Left lobe of liver (tissue), 2 donors: ENCODE measurements around the gene MFN2. TPM values are rescaled to one million over a fixed set of nuclear protein-coding genes. Genes with fewer than 3 reads are reported as not detected.
A peak's percentile ranks its signal among the peaks of the same experiment; 100 is the strongest.
"Not testable (repeated sequence)": the region's sequence is repeated elsewhere in the genome, so short reads cannot be mapped to it uniquely, and the experiment has no call there.

Experiments used
- ATAC-seq: fragments of 200-7000 bp; cut with Tn5 transposase; one replicate; pipeline ENCODE4 v1.9.1; 2020; ENCODE audit warnings: mild to moderate bottlenecking, moderate library complexity
- DNase-seq: peaks from one replicate; pipeline ENCODE4 v3.0.0-alpha.2; 2020; ENCODE audit warnings: low spot score
- total RNA-seq: library from RNA; stranded (reverse); gene quantifications from one replicate; pipeline ENCODE4 v1.2.1, GENCODE V29; 2021
- donor health status: DM: no; HTN: no; CAD: no; lungs with moderate emphysema.
- donor health status: DM: no; HTN: yes; CAD: no.

MFN2 gene
- total RNA-seq, 1 donor from 2014 or later: 45.0 TPM

DNA sequence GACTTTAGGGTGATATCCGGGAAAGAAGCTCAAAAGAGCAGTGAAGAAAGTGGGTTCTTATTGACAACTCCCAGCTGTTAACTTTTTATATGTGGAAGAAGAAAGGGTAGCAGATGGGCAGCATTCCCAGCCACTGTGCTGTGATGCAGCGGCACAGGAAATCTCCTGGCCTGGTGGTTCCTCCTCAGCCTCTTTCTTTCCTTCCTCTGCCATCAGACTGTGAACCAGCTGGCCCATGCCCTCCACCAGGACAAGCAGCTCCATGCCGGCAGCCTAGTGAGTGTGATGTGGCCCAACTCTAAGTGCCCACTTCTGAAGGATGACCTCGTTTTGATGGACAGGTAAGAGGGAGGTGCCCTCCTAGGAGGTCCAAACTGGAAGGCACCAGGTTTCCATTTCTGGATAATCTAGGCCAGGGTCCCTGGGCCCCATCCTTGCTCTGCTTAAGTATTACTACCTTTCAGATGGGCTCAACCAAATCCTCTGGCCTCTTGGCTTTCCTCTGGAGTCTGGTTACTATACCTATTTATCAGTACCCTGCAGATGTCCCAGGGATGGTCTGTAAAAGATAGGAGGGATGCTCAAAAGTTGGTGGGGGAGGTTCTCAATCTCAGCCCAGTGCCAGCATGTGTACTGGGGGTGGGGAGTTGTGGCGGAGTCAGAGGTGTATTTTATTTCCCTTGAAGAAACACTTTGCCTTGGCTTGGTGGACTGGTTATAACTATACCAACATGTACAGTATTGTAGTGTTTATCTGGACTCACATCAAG lies 17.0 kb downstream of the MFN2 start:
- ATAC-seq (no peak), DNase-seq (no peak)

DNA sequence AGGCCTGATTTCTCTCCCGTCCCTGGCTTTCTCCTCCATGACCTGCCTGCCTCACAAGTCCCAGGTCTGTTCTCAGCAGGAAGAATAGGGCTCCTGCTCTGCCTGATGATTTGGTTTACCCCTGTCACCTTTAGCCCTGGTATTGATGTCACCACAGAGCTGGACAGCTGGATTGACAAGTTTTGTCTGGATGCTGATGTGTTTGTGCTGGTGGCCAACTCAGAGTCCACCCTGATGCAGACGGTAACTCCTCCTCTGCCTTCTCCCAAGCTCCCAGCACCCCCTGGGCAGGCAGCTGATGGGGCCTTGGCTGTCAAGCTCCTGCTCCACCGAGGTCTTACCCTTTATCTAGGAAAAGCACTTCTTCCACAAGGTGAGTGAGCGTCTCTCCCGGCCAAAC lies 18.4 kb downstream of the MFN2 start:
- ATAC-seq (no peak), DNase-seq (no peak)

DNA sequence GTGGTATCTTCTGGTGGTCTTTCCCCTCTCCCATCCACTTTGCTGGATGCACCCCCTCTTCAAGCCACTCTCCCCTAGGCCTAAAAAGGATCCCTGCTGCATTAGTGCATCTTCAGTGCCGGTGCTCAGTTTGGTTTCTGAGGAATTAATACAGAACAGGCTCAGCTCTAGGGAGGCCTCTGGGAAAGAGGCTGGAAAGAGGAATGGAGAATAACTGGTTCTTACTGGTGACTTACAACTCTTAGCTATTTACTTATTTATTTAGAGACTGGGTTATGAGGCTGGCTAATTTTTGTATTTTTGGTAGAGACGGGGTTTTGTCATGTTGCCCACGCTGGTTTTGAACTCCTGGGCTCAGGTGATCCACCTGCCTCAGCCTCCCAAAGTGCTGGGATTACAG lies 19.0 kb downstream of the MFN2 start:
- ATAC-seq (no peak), DNase-seq (no peak)

DNA sequence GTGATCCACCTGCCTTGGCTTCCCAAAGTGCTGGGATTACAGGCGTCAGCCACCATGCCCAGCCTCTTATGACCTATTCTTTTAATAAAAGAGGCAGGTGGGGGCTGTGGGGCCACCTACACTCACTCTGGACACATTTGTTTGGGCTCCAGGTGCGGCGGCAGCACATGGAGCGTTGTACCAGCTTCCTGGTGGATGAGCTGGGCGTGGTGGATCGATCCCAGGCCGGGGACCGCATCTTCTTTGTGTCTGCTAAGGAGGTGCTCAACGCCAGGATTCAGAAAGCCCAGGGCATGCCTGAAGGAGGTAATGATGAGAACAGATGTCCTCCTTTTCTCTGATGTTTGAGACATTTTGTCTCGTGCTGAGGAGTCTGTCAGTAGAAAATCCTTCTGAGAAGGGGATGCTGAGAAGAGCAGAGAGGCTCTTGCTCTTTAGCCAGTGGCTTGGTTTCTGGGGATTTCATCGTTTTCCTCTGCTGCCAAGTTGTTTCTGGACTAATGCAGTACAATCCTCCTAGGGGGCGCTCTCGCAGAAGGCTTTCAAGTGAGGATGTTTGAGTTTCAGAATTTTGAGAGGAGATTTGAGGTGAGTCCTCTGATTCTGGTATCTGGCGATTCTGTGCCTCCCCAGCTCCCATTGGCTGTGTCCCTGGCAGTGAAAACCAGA lies 21.1 kb downstream of the MFN2 start:
- no peak for ATAC-seq
- DNase-seq: no peak

DNA sequence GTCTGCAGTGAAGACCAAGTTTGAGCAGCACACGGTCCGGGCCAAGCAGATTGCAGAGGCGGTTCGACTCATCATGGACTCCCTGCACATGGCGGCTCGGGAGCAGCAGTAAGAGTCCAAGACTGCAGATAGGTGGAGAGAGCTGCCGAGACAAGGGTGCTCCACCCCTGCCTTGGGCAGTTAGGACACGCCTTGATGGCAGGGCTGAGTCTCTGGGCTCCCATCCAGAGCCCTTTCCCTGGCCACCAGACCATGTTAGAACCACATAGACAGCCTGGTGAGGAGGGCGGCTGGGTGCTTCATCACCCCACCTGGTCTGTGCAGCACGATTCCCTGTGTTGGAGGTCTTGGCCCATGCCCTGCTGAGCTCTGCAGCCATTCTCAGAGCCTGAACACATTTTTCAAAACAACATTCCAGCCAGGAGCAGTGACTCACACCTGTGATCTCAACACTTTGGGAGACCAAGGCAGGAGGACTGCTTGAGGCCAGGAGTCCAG lies 21.8 kb downstream of the MFN2 start:
- DNase-seq (no peak), ATAC-seq (peak; percentile 32)

DNA sequence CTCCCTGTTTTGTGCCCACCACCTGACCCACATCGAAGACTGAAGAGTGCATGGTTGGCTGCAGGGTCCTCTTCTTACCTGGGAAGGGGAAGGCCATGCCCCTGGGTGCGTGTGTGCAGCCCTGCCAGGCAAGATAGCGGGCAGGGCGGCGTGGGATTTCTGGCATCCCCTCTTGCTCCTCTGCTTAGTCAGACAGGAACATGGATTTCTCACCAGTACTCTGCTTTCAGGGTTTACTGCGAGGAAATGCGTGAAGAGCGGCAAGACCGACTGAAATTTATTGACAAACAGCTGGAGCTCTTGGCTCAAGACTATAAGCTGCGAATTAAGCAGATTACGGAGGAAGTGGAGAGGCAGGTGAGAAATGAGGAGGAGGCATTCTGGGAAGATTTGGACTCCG lies 23.5 kb downstream of the MFN2 start:
- ATAC-seq: no peak
- no peak for DNase-seq

DNA sequence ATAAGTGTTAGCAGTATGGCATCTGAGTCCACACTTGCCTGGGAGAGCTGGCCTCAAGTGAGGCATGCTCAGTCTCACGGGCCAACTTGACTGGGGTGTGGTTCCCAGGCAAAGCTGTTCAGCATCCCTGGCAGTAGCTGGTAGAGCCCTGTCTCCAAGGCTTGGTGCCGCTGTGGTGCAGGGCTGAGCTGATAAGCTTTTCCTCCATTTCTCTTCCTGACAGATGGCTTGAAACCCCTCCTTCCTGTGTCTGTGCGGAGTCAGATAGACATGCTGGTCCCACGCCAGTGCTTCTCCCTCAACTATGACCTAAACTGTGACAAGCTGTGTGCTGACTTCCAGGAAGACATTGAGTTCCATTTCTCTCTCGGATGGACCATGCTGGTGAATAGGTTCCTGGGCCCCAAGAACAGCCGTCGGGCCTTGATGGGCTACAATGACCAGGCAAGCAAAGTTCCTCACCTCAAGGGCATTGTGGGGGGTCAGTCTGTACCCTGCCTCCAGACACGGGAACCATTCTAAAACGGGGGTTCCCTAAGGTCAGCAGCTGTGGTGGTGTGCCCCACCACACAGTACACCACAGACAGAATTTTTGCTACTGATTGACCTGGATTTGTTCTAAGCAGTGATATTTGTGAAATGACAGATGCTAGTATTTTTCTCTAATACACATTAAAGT lies 25.4 kb downstream of the MFN2 start:
- DNase-seq: no peak
- ATAC-seq: peak; percentile 58

DNA sequence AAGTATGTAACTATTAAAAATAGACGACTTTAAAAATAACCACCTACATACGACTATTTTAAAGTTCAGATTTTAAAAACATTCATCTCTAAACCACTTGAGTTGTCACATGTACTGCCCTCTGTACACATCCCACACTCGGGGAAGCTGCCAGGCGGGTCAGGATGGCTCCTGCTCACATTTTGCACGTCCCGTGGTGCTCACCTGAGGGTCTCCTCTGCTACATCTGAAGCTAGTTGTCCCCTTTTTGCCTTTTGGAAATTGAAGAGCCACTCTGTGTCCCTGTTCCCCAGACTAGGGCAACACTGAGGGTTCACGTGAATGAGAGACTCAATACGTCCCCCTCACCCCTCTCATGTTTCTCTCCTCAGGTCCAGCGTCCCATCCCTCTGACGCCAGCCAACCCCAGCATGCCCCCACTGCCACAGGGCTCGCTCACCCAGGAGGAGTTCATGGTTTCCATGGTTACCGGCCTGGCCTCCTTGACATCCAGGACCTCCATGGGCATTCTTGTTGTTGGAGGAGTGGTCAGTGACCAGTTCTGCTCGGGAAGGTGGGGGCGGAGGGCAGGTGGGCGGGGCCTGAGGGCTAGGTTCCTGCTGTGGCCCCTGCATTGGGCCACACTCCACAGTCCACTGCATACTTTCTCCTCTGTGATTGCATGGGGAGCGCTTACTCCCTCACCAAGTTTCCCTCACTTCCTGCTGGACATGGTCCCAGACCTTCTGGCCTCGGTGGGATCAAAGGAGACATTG lies 26.1 kb downstream of the MFN2 start:
- ATAC-seq (no peak), DNase-seq (no peak)

DNA sequence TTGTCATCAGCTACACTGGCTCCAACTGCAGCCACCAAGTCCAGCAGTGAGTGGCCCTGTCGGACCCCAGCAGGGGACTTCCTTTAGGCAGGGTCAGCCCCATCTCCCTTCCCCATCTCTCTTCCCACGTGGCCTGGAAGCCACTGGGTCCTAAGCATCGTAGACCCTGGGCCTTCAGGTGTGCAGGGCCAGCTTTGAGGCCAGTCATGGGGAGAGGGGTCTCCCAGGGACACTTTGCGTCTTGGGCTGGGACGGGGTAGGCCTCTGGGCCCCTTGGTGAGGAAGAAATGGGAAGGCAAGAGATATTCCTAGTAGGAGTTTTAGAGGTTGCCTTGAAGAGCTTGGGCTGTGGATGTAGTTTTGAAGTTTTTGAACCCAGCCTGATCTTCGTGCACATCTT lies 27.0 kb downstream of the MFN2 start:
- DNase-seq (no peak), ATAC-seq (no peak)

DNA sequence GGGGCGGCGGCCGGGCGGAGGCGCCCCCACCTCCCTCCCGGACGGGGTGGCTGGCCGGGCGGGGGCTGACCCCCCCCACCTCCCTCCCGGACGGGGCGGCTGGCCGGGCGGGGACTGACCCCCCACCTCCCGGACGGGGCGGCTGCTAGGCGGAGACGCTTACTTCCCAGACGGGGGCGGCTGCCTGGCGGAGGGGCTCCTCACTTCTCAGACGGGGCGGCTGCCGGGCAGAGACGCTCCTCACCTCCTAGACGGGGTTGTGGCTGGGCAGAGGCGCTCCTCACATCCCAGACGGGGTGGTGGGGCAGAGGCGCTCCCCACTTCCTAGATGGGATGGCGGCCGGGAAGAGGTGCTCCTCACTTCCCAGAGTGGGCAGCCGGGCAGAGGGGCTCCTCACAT lies 28.1 kb downstream of the MFN2 start:
- not testable (repeated sequence) for ATAC-seq, DNase-seq

DNA sequence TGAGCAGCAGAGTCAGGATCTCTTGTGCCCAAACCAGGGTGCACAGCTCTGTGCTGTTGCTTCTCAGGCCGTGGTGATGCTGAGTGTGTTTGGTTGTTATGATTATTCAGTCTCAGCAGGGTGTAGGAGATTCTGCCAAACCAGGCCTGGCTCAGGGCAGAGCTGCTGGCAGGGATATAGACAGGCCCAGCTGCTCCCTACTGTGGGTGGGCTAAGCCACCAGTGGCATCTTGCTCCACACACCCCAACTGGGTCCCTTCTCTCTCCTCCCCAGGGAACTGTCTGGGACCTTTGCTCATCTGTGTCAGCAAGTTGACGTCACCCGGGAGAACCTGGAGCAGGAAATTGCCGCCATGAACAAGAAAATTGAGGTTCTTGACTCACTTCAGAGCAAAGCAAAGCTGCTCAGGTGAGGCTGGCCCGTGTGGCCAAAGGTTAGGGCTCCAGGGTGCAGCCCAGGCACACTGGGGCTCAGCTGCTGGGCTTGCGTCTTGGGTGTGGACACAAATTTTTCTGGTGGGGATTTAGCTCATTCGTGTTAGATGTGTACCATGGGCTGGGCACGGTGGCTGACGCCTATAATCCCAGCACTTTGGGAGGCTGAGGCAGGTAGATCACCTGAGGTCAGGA lies 29.2 kb downstream of the MFN2 start:
- DNase-seq (no peak), ATAC-seq (no peak)

DNA sequence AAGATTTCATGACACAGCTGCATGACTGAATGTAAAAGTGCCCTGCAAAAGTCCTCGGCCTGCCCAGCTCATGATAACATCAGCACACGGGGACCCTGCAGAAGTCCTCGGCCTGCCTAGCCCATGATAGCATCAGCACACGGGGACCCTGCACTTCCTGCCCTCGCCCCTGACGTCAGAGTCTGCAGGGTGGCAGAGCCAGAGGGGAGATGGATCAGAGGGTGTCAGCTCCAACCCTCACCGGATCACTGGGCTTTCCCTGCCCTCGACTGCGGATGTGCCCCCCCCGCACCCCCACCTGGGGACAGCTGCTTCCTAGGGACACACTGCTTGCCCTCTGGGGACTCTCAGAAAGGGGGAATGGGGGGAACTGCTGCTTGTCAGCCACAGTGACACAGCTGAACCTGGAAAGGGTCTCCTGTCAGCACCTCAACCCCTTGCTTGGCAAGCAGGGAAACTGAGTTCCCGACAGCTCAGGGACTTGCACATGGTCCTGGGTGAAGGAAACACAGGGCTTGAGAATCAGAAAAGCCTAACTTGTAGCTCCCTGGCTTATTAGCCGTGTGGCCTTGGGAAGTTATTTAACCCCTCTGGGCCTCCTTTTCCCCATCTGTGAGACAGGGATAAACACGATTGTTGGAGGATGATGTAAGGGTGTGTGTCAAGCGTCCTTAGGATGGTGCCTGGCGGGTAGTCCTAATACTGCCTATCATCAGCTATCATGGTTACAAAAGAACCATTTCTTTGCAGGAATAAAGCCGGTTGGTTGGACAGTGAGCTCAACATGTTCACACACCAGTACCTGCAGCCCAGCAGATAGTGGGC lies 30.7 kb downstream of the MFN2 start:
- ATAC-seq (no peak), DNase-seq (no peak)

DNA sequence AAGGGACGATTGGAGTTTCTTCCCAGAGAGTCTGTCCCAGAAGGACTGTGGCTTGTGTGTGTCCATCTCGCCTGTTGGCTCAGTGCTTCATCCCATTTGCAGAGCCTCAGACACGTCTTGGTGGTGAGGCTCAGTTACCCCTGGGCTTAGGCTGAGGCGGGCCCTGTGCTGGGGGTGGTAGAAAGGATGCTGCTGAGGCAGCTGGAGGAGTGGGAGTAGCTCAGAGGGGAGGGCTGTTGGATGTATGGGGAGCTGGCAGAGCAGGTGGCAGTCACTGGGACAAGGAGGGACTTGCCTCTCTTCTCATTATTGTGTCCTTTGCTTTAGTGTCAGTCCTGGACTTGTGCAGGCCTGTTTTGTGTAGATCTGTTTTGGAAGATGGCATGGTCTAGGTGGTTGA lies 31.8 kb downstream of the MFN2 start:
- ATAC-seq: no peak

DNA sequence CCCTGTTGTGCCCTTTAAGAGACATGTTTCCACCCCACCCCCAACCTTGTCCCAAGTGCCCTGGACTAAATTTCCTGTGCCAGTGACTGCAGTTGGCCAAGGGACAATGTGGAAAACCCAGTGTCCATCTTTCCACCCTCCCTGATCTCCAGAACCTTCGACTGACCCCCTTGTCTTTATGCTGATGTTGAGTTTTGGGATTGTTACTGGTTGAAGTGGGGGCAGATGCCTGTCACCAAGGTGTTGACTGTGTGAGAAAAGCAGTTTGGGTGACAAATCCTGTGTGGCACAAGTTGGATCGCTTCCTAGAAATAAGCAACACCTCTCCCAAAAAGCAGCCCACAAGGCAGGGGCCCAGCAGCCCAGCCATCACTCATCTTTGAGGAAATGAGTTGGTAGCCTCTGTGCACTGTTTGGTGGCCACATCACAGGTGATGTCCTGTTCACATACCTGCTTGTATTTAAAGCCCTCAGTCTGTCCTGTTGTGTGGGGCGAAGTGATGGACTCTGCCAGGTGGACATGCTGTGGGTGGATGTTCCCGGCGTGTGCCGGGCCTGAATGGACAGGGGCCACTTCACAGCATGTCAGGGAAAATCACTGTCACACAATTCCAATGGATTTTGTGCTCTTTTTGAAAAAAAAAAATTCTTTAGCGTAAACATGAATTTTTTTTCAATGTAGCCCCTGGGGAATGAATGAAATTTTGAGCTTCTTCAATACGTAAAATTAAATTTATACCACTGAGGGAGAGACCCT lies 32.5 kb downstream of the MFN2 start:
- ATAC-seq (peak; percentile 15), DNase-seq (no peak)

More for the DNA sequence above, 31.8 kb downstream of the MFN2 start:
- no peak for DNase-seq

DNA sequence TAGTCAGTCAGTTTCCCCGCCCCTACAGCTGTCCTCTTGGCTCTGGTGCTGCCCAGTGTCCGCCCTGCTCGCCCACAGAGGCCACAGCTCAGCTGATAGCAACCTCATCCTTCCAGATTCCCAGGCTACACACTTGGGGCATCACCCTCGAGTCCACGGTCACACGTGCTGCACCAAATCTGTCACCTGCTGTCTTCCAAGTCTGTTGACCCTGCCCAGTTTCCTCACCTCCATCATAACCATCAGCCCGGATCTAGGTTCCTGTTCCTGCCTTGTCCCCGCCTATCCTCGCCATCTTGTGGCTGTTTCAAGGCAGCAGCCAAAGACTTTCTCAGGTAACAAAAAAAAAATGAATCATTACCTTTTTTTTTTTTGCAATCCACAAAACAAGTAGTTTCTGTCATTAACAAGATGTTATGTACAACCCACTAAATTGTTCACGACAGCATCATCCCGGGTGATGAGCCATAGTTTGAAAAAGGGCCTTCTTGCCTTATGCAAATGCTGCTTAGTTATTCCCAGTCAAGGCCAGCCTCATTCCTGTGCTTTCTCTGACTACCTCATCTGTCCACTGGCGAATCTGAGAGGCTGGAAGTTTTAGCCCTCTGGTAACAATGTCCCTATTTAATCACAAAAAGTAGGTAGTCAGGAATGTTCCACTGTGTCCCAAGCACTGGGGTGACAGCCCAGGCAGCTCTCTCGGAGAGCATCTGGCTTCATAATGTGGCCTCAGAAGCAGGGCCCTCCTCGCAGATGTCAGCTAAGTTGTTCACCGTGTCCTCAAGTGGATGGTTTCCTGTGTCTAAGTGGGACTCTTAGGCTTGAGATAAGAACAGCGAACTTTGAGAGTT lies 34.1 kb downstream of the MFN2 start:
- DNase-seq: no peak

DNA sequence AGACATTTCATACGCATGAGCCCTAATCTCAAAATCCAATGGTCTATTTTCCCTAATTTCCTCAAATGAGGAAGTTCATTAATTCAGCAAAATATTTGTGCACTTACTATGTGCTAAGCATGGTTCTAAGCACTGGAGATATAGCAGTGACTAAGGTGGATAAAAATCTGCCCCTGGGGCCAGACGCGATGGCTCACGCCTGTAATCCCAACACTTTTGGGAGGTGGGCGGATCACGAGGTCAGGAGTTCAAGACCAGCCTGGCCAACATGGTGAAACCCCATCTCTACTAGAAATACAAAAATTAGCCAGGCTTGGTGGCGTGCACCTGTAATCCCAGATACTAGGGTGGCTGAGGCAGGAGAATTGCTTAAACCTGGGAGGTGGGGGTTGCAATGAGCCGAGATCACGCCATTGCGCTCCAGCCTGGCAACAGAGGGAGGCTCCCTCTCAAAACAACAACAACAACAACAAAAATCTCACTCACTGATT lies 34.8 kb downstream of the MFN2 start:
- ATAC-seq: no peak
- DNase-seq: no peak

More for the DNA sequence above, 34.1 kb downstream of the MFN2 start:
- ATAC-seq: no peak

DNA sequence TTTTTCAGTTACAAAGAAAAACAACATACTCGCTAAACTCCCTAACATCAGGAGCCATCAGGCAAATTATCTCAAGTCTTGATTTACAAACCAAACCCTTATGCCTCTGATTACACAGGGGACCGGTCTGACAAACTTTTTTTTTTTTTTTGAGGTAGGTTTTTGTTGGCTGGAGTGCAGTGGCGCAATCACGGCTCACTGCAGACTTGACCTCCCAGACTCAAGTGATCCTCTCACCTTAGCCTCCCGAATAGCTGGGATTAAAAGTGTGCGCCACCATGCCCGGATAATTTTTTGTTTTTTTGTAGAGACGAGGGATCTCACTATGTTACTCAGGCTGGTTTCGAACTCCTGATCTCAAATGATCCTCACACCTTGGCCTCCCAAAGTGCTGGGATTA lies 35.3 kb downstream of the MFN2 start:
- no peak for DNase-seq
- no peak for ATAC-seq

DNA sequence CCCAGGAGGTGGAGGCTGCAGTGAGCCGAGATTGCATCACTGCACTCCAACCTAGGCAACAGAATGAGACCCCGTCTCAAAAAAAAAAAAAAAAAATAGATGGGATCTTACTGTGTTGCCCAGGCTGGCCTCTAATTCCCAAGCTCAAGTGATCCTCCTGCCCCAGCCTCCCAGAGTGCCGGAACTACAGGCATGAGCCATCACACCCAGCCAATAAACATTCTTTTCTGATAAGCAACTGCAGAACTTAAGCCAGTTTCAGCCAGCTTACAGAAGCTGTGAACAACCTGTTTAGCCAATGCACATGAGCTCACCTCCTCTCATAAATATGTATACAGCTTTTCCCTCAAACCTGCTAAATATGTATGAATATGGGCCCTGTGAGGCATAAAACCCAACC lies 35.9 kb downstream of the MFN2 start:
- no peak for DNase-seq
- no peak for ATAC-seq
